Germinal center (tissue), 1 donor: ENCODE results near the gene CPXM2.

Experiments used
- DNase-seq: peaks from one replicate; pipeline ENCODE4 v3.0.0; 2012; ENCODE audit warnings: mixed read lengths, low spot score

CPXM2 gene

DNA sequence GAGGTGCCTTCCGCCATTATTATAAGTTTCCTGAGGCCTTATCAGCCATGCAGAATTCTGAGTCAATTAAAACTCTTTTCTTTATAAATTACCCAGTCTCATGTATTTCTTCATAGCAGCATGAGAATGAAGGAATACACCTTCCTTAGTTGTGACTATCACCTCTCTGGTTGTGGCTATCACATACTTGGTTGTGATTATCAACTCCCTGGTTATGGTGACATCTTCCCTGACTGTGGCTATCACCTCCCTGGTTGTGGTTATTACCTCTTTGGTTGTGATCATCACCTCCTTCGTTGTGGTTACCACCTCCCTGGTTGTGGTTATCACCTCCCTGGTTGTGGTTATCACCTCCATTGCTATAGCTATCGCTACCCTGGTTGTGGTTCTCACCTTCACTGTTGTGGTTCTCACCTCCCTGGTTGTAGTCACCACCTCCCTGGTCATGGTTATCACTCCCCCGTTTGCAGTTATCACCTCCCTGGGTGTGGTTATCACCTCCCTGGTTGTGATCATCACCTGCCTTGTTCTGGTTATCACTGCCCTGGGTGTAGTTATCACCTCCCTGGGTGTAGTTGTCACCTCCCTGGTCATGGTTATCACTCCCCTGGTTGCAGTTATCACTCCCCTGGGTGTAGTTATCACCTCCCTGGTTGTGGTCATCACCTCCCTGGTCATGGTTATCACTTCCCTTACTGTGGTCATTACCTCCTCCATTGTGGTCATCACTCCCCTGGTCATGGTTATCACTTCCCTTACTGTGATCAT lies 119.5 kb downstream of the CPXM2 start:
- no peak for DNase-seq

DNA sequence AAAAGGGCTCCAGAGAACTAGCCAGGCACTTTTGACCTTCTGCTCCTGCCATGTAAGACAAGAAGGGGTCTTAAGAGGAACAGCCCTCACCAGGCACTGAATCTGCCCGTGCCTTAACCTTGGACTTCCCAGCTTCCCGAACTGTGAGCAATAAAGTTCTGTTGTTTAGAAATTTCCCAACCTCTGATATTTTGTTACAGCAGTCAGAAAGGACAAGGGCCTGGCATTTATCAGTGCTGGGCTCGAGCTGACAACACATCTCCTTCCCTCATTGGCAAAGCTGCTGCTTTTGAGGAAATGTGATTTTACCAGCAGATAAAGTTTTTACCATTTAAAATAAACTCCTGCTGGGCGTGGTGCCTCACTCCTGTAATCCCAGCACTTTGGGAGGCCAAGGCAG lies 122.0 kb downstream of the CPXM2 start:
- DNase-seq = no peak

DNA sequence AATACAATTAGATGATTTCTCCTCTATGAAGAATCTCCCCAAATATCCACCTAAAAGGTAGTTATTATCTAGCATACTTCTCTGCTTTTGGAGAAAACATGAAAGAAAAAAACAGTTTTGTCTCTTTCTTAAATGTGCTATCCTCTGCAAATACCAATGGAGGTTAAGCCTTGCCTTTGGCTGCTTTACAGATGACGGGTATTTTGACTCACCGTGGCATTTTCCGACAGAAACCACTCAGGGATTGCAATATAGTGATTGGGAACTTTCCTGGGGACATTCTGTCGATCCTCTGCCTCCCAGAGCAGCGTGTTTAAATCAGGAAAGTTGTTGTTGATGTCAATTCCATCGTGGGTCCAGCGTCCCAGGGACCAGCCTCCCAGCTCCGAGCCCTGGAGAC lies 124.8 kb downstream of the CPXM2 start:
- no peak for DNase-seq

DNA sequence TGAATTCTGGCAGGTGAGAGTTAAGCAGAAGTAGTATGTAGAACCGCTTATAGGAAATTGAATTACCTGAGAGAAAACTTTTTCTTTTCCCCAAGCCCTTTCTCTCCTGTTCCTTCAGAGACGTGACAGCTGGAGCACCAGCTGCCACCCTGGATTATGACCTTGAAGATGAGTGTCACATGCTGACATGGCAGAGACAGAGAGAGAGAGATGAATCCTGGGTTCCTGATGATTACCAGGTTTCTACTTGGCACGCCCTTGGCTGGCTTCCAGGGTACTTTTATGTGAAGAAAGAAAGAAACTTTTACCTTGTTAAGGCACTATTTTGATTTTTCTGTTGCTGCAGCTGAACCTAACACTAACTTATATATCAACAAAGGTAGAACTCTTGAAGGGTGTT lies 125.6 kb downstream of the CPXM2 start:
- no peak for DNase-seq

DNA sequence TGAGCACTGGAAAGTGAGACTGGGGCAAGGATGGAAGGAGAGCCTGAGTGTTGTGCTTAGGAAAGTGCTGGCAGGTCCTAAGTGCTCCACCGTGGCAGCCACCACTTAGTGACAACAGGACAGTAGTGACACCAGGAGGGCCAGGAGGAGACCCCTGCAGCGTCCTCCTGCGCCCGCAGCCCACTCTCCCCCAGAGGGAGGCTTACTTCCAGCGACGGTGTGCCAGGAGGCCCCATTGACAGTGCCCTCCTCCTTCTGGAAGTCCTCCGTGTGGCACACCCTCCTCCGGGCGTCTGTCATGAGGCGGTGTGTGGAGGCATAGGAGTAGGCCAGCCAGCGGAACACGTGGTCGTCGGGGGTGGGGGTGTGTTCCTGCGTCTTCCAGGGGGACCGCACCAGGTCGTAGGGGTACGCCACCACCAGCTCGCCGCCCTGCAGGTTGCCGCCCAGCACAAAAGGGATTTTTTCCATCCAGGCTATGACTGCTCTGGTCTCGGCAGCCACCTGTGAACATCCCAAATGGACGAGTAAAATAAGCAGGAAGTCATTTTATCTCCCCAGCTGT lies 129.9 kb downstream of the CPXM2 start:
- no peak for DNase-seq

DNA sequence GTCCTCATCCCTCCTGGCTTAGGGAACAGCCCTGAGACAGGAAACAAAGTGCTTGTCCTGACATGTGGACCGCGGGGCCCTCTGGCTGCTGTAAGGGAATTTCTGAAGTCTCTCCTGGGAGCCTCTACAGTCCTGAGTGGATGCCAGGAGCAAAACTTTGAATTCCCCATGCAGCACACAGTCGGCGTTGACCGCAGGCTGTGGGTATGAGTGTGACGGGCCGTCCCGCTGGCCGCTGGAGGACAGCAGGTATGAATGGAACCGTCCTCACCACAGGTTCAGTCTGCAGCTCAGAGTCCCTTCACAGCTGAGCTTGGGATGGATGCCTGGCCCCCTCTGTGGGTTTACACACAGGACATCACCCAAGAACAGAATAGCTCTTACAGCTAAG lies 130.6 kb downstream of the CPXM2 start:
- DNase-seq = no peak

DNA sequence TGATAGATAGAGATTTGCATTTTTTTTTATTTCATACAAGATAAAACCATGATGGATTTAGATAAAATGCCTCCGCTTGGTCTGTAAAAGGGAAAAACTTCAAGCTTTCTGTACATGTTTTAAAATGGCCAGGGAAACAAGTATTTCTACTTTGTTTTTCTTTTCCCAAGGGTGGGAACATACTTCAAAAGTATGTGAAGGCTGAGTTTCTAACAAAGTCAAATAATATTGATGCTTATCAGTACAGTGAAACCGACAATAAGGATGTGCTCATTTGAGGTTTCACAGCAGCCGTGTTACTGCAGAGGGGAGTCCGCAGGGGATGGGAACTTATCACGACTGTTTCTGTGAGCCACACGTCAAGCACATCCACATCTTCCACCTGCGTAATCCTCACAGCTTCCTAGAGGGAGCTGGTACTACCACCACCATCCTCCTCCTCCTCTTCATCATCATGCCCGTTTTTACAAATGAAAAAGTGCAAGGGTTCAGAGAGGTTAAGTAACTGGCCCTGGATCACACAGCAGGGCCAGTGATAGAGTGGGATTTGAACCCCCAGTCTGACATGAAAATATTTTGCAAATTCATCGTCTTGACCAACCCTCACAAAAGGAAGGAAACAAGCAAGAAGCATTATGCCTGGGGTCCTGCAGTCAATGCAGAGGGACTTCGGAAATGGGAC lies 131.1 kb downstream of the CPXM2 start:
- no peak for DNase-seq

DNA sequence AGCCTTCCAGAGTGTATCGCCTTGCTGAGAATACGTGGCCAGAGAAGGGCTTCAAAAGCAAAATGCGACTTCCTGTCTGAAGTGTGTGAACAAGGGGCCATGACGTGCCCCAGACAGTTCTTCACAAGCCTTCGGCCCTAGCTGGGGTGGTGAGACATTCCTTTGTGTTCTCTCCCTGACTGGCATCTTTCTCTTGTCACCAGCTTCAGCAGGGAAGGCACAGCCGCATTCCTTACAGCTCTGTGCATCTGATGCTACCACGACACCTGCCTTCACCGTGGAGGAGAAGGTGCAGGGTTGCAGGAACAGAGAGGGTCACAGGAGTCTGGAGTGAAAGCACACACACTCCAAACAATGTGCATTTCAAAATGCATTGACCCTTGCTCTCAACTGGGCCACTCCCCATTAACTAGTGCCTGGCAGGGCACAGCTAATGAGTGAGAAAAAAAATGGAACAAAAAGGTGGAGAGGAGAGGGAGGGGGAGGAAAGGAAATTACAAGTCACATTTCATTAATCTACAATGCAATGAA lies 132.0 kb downstream of the CPXM2 start:
- DNase-seq = no peak

DNA sequence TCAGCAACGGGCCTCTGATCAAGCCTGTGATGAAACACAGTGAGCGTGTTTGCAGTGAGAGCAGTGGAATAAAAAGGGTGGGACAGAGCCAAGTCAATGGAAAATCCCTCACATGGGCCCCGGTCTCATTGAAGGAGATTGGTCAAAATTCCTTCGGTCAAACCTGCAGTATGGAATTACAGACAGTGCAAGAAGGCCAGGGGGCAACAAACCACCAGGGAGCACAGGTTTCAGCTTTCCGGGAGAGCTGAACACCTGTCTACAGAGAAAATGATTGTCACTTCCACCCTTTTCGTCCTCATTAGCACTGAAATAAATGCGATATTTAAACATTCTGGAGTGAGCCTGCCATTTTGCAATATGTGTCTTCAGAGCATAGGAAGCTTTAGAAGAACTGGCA lies 132.6 kb downstream of the CPXM2 start:
- no peak for DNase-seq

DNA sequence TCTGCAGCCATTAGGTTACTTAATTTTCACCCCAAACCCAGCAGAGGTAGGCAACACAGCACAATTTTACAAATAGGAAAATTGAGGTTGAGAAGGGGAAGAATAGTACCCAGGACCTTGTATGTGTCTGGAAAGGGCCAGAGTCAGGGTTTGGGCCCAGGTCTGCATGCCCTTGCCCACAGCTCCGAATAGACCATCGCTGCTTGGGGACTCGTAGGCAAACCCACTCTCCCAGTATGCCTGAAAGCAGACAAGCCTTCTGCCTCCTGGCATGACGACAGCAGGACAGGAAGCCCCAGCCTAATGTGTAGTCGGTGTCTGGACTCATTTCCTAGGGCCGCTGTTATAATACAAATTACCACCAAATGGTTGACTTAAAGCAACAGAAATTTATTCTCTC lies 133.8 kb downstream of the CPXM2 start:
- no peak for DNase-seq

DNA sequence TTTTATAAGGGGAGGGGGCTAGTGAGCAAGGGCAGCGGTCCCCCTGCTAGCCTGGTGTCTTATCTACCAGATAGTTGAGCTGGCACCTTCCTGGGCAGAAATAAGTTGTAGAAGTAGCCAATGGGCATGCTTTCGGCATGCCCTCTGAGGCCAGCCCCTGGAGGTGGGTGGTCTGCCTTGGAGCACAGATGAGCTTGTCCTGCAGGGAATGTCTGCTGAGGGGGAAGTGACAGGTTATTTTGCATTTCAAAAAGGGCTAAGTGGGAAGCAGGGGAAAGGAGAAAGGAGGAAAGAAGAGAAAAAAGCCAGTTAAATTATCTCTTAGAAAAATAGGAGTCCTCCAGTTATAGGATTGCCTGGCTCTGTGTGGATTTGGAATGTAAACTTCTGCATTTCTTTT lies 136.5 kb downstream of the CPXM2 start:
- DNase-seq = no peak

DNA sequence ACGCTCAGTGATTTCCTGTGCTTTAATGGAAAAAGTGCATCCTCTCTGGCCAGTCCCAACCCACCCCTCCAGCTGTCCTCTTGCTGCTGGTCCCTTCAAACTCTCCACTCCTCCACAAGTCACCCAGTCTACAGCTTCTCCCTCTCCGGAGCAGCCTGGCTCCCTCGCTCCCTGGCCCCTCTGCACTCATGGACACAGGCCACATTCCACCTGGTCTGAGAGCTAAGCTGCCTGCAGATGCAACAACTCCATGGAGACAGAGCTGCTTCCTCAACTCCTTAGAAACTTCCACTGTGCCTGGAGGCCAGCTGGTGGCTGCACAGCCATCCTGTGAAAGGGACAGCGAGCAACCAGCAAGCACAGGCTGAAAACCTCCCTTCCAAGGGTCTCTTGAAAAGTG lies 137.5 kb downstream of the CPXM2 start:
- no peak for DNase-seq

DNA sequence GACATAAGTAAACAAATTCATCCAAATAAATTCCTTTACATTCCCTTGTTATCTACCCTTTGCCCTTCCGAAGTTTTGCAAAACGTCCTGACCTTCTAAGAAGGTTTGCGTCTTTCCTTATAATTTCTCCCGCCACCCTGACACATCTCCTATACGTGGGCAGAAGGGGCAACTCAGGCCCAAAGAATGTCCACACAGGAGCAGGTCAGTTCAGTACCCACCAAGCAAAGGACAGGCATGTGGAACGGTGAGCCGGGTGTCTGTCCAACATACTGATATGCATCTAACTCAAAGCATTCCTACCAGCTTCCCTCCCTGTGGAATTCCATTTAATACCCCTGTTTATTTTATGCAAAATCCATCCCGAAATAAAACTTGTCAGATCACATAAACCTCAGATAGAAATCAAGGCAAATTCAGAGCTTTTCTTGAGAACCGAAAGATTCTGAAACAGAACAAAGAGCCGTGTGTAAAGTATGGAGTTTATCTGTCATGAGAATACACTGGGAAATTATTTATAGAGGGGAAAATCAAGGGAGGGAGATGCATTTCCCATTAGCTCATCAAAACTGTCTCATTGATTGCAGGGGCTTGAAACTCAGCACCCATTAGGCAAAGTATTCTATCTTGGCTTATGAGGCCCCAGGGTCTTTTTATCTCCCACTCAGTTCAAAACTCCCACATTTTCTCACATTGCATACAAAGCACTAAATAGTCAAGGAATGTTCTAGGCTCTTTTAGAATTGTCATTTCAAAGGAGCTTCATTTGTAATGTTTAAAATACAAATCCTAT lies 140.1 kb downstream of the CPXM2 start:
- DNase-seq = no peak

DNA sequence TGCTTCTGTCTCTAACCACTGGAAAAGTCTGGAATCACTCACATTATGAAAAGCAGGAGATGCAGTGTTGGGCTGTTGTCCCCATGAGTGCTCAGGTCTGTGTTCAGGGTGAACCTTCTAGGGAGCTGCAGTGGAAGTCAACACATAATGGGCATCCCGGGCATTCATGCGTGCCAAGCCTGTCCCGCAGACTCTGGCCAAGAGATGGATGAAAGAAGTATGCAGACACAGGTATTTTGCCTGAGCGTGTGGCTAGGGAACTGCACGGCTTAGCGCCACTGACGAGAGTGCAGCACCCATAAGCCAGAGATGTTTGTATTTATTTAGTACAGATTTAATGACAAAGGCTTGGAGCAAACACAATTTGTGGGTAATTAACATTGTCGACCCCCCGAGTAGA lies 140.7 kb downstream of the CPXM2 start:
- no peak for DNase-seq

DNA sequence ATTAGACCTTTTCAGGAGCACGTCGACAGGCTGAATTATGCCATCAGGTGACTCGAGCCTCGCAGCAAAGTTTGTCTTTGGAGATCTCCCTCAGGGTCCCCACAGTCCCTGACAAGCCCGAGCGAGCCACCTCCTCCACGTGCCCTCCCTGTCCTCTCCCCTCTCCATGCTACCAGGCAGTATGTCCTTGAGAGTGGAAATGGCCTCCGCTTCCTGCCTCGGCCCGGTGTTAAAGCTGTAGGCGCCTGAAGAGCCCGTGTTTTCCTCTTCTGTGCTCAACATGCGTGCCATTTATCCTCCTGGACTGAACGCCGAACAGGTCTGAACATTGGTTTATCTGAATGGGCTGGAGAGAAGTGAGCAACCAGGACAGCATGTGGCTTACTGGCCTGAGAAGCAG lies 142.9 kb downstream of the CPXM2 start:
- DNase-seq = no peak

DNA sequence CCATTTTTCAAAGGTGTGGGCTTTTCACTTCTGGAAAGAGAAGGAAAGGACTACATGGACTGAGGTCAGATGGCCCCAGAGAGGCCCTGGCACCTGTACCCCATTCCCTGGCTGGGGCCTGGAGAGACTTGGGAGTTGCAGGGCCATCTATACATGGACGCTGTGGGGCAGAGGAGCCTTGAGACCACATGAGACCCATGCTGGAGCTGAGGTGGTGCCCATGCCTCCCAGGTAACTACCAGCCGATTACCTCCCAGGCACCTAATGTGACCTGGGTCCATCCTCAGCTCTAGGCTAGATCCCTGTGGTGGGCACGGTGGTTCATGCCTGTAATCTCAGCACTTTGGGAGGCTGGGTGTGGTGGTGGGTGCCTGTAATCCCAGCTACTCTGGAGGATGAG lies 144.2 kb downstream of the CPXM2 start:
- DNase-seq = no peak

DNA sequence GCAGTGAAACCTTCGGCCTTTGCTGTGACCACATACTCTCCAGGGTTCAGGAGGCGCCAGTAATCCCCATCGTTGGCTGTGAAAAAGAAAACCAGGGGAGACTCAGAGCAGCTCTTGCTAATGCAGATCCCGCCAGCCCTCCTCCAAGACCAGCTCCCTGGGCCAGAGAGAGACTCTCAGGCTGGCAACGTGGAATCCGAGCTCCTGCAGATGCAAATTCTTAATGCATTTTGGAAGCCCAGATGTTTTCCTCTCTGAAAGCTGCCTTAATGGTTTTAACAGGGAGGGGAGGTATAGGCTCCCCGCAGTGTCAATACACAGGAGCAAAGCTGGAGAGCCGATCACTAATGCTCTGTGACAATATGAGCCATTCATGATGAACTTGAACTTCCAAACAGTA lies 144.7 kb downstream of the CPXM2 start:
- DNase-seq = no peak

DNA sequence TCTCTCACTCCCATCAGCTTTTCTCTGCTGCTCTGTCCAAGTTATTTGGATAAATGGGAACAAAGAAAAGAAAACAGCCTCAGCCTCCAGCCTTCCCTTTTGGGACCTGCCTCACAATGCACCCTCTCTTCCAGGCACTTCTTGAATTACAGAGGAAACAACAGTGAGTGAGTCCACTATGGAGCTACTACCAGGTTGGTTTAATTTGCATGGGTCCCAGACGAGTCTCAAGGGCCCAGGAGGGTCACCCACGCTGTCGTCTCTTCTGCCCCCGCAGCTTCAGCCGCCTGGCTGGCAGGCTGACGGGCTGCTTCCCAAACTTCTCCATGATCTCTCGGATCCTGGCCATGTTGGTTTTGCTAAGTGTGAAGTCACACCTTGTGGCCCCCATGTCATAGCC lies 145.1 kb downstream of the CPXM2 start:
- no peak for DNase-seq

DNA sequence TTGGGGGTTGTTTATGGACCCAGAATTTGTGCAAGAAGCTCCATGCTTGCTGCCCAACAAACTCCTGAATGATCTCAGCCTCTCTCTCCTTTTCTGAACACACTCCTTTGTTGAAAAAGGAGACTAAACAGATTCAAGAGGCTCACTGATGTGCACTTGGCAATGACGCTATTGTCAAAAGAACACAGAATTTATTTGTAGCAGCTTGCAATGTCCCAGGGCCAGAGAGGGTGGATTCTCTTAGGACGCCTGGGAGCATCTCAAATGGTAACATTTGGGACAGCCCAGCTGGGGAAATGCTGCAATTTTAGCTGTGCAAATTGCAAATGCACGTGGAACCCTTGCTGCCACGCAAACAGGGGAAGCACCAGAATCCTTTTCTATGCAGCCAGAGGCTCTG lies 145.5 kb downstream of the CPXM2 start:
- no peak for DNase-seq

DNA sequence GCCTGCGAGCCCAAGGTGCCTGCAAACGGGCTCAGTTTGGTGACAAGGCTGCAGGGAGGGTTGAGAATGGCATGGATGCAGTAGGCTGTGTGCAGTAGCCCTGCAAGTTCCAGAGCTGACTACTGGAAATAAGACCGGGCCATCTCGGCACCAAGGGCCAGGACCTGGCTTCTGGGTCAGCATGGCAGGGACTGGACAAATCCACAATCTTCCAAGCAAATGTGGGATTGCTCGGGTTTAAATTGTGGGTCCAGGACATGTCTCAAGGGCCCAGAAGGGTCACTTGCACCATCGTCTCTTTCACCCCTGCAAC lies 147.4 kb downstream of the CPXM2 start:
- no peak for DNase-seq

DNA sequence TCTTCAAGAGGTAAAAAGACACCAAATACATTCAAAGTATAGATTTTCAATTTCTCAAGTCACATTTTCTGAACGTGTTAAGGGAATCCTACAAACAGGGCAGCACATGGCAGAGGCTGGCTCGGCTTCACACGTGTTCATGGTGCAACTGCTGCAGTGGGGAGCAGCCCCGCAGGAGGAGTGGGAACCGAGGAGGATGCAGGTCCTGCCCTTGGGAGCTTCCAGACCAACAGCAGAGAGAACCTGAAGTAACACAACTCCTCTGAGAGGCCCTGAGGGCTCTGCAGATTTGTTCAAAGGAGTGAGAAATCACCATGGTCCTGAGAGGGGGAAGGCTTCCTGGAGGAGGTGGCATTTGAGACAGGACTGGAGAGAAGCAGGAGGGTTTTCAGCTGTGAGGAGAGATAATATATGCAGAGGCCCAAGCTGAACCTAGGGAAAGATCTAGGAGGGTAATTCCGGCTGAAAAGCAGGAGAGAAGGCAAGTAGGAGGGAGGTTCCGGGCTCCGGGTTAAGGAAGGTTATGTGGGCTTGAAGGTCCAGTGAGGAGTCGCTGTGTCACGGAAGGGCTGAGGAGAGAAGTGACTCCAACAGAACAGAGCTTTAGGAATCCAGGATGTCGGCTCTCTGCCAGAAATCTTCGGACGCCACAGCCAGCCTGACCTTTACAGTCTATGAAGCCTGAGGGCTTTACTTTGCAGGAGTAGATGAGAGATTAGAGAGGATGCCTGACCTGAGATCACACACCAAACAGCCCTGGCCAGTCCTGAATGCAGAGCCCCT lies 148.0 kb downstream of the CPXM2 start:
- no peak for DNase-seq
